Right cardiac atrium (tissue), 5 donors: ENCODE measurements around the gene UGT1A8. TPM values are rescaled to one million over a fixed set of nuclear protein-coding genes. Genes with fewer than 3 reads are reported as not detected.

Source experiments
- ATAC-seq, 2 donors: fragments of 200-7000 bp; cut with Tn5 transposase; one replicate each; pipeline versions ENCODE4 v1.8.0 to v1.9.1; 2020; ENCODE audit warnings: moderate library complexity in 2 of 2, mild to moderate bottlenecking in 1 of 2
- DNase-seq, 3 donors: peaks; one replicate each; pipeline ENCODE4 v3.0.0-alpha.2; 2020
- H3K27ac ChIP-seq: one replicate; pipeline ENCODE4 v1.5.1; 2013; ENCODE audit warnings: mild to moderate bottlenecking, low read length, control low read depth, moderate library complexity
- H3K27me3 ChIP-seq: one replicate; pipeline ENCODE4 v1.6.1; 2013; ENCODE audit not compliant: control insufficient read depth, insufficient read depth
- H3K4me1 ChIP-seq: one replicate; pipeline ENCODE4 v1.6.1; 2013; ENCODE audit warnings: low read length; ENCODE audit not compliant: control insufficient read depth, insufficient read depth
- H3K4me3 ChIP-seq: one replicate; pipeline ENCODE4 v1.5.1; 2013; ENCODE audit warnings: low read length, control low read depth
- H3K9me3 ChIP-seq: one replicate; pipeline ENCODE4 v1.6.1; 2013; ENCODE audit warnings: low read length; ENCODE audit not compliant: control insufficient read depth
- WGBS: extraction: QIAGEN DNeasy Blood & Tissue Kit; methylation state at CpG from one replicate; pipeline ENCODE4 v1.1.7; 2013; 5-methylcytosine and 5-hydroxymethylcytosine counted together
- intact Hi-C, 4 donors: fragments of 100-400 bp; cut with DNase I; formaldehyde crosslinking; loops; one replicate each; pipeline versions ENCODE4 v1.11.0 to v1.14.0; 2022 to 2023
- polyA plus RNA-seq: library from polyadenylated mRNA; stranded (reverse); fragments of 200-250 nt; gene quantifications from one replicate; pipeline ENCODE4 v1.2.3, GENCODE V29; 2013
- total RNA-seq, 4 donors: library from RNA; stranded (reverse); fragmentation: NEBNext Ultra II Directional; extraction: Animal tissue kit (Norgen Biotek cat#: 25700); gene quantifications; one replicate each; pipeline ENCODE4 v1.2.1, GENCODE V29; 2021
- donor health status: healthy with polysubstance abuse.
- donor health status: DM: no; HTN: yes; CAD: no.
- donor health status: DM: no; HTN: no; CAD: no.
- donor health status: DM: no; HTN: yes; CAD: no; lungs with severe emphysema.
- donor health status: DM: yes; HTN: yes; CAD: no.

Gene UGT1A8
- total and polyA plus RNA-seq, 5 donors, result not detected

DNA sequence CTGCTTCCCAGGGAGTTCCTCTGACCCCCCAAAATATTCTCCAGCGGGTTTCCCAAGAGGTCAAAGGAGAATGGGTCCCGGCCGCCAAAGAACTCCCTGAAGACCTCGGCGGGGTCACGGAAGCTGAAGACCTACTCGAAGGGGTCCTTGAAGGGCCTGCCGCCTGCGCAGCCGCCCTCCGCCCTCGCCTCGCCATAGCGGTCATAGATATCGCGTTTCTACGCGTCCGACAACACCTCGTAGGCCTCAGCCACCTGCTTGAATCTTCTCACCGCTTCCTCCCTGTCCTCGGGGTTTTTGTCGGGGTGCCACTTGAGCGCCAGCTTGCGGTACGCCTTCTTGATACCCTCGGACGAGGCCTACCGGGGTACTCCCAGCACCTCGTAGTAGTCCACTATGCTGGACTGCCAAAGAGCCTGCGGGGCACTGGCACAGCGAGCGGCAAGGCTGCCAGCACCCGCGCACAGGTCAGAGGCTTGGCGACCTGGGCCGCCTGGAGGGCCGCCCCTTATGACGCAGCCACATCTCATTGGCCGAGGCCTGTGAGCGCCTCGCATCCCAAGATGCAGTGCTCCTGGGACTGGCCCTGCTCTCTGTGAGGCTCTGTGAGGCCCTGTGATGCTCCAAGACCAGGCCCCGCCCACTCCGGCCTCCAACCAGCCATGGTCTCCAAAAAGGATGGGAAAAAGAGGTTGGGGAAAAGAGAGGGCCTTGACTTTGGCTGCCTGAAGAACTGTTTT, 137.6 kb downstream of the UGT1A8 start:
- Histone ChIP-seq H3K27me3 (no peaks in the 10 kb centered on the region), H3K4me3 (no peak overlapping the region), H3K27ac (no peak overlapping the region), H3K4me1 (no peaks in the 10 kb centered on the region), H3K9me3 (peaks cover 2% of the 10 kb centered on the region)
- WGBS, result 90% methylated on average over 42 of the region's 44 CpGs
- intact Hi-C loops, result no loop called here
- DNase-seq (no peak), ATAC-seq (no peak)

DNA sequence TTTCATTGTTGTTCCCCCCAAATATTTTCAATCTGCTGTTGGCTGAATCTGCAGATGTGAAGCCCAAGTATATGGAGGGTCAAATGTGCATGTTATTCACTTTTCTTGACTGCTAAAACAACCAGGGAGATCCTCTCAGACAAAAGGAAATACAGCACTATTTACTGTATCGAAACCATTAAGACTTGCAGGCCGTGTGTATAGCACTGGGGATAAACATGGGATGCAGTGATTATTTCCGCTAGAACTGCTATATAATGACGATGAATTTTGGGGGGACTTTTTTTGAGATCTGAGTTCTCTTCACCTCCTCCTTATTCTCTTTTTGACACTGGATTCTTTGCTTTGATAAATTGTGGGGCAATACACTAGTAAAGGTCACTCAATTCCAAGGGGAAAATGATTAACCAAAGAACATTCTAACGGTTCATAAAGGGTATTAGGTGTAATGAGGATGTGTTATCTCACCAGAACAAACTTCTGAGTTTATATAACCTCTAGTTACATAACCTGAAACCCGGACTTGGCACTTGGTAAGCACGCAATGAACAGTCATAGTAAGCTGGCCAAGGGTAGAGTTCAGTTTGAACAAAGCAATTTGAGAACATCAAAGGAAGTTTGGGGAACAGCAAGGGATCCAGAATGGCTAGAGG, 139.1 kb downstream of the UGT1A8 start:
- 80% methylated on average over 7 of the region's 7 CpGs for WGBS
- intact Hi-C loops, result no loop called here
- ATAC-seq, result no peak
- H3K27ac ChIP-seq, result no peak overlapping the region
- H3K27me3 ChIP-seq, result no peaks in the 10 kb centered on the region
- H3K4me1 ChIP-seq, result no peaks in the 10 kb centered on the region
- H3K9me3 ChIP-seq, result no peaks in the 10 kb centered on the region
- no peak overlapping the region for H3K4me3 ChIP-seq
- DNase-seq, result no peak

DNA sequence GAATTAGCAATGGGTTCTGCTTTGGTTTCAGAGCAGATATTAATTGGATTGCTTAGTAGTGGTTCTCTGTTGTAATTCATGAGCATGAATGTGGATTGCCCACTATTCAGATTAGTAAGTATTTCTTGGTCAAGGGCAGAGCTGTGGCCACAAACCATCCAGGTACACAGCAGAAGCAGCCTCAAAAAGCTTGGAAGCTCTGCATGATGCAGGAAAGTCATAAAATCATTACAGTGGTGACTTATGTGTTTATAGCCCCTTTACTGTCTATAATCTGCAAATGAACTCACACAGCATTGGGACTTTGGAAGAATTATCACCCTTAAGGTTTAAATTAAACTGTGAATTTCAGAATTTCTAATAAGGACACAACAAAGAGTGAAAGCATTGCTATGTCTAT, 140.7 kb downstream of the UGT1A8 start:
- H3K27me3 ChIP-seq, result no peaks in the 10 kb centered on the region
- intact Hi-C loops, result no loop called here
- H3K4me3 ChIP-seq, result no peak overlapping the region
- H3K27ac ChIP-seq, result no peak overlapping the region
- no peaks in the 10 kb centered on the region for H3K4me1 ChIP-seq
- no peaks in the 10 kb centered on the region for H3K9me3 ChIP-seq
- ATAC-seq (no peak), DNase-seq (no peak)

DNA sequence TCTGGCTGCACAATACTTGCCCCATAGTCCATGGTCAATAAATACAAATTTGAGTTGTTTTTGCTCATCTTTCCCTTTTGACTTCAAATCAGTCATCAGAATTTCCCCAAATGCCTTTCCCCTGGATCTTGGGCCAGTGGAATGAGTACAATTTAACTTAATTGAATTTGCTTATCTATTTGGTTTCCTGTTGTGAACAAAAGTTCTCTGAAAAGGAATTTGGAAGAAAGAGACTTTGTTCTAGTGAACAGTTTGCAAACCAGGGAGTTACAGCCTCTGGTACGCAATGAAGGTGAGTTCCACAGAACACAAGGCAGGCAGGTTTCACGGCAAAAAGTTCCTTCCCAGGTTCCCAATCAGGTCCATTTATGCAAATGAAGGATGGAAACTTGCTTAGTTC, 141.4 kb downstream of the UGT1A8 start:
- intact Hi-C loops, result no loop called here
- no peak for ATAC-seq
- WGBS, result 81% methylated on average over 2 of the region's 2 CpGs
- no peak overlapping the region for H3K27ac ChIP-seq
- H3K4me1 ChIP-seq, result no peaks in the 10 kb centered on the region
- DNase-seq, result no peak
- no peaks in the 10 kb centered on the region for H3K27me3 ChIP-seq
- H3K4me3 ChIP-seq, result no peak overlapping the region
- no peaks in the 10 kb centered on the region for H3K9me3 ChIP-seq

DNA sequence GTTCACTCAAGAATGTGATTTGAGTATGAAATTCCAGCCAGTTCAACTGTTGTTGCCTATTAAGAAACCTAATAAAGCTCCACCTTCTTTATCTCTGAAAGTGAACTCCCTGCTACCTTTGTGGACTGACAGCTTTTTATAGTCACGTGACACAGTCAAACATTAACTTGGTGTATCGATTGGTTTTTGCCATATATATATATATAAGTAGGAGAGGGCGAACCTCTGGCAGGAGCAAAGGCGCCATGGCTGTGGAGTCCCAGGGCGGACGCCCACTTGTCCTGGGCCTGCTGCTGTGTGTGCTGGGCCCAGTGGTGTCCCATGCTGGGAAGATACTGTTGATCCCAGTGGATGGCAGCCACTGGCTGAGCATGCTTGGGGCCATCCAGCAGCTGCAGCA, 142.6 kb downstream of the UGT1A8 start, which contains the start of gene UGT1A1:
Gene UGT1A1, plus strand, starts transcription at position 228 of the 400 bp plus-strand sequence. Its CDS starts 18 bp downstream, at position 246.
- H3K27me3 ChIP-seq, result no peaks in the 10 kb centered on the region
- DNase-seq (no peak), ATAC-seq (no peak)
- no peak within 1 kb of the TSS for H3K27ac ChIP-seq
- H3K4me3 ChIP-seq, result no peak within 1 kb of the TSS
- no peaks in the 10 kb centered on the region for H3K4me1 ChIP-seq
- intact Hi-C loops, result no loop called here
- 90% methylated on average over 6 of the region's 6 CpGs for WGBS
- H3K9me3 ChIP-seq, result no peaks in the 10 kb centered on the region

DNA sequence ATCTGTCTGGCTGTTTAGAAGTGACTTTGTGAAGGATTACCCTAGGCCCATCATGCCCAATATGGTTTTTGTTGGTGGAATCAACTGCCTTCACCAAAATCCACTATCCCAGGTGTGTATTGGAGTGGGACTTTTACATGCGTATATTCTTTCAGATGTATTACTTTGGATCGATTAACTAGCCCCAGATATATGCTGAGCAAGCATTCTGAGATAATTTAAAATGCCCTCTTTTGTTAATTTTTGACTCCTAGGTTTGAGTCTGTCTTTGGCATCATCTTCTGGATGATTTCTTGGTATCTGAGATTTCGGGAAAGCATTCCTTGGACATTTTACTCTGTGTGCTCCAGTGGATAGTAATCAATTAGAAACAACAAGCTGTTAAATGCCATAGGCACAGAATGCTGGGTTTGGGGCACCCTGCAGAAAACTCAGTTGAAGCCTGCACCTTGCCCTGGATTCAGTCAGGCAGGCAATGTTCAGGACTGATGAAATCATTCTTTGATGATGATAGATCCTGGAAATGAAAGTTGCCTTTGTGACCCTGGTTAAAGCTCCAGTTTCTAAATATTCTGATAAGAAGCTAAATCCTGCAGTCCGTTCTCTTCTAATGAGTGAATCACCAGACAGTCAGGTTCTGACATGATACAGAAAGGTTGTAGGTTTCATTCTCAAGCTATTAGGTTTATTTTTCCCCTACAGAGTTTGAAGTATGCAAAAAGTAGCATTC, 143.8 kb downstream of the UGT1A8 start:
- intact Hi-C loops, result no loop called here
- ATAC-seq (no peak), DNase-seq (no peak)
- no peaks in the 10 kb centered on the region for H3K4me1 ChIP-seq
- H3K9me3 ChIP-seq, result no peaks in the 10 kb centered on the region
- no peak overlapping the region for H3K4me3 ChIP-seq
- H3K27me3 ChIP-seq, result no peaks in the 10 kb centered on the region
- no peak overlapping the region for H3K27ac ChIP-seq
- 68% methylated on average over 4 of the region's 4 CpGs for WGBS

DNA sequence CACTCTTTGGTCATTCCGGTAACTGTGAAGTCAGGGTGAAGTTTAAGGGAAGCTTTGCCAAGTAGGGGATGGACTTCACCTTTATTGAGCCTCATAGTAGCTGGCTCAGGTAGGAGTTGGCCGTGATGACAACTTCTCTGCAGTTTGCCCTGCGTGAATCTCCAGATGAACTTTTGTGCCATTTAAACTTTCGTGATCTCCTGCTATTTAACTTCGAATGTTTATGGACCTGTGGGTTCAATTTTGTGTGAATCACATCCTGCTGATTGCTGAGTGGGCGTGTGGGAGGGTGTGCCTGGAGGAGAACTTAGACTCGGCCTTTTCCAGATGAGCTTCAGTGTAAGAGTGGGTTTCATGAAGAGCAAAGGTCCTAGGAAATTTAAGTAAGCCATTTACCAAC, 146.8 kb downstream of the UGT1A8 start:
- 63% methylated on average over 7 of the region's 7 CpGs for WGBS
- no peak for DNase-seq
- Histone ChIP-seq H3K4me3 (no peak overlapping the region), H3K27ac (no peak overlapping the region), H3K9me3 (no peaks in the 10 kb centered on the region), H3K27me3 (no peaks in the 10 kb centered on the region), H3K4me1 (no peaks in the 10 kb centered on the region)
- intact Hi-C loops, result no loop called here
- ATAC-seq, result no peak

DNA sequence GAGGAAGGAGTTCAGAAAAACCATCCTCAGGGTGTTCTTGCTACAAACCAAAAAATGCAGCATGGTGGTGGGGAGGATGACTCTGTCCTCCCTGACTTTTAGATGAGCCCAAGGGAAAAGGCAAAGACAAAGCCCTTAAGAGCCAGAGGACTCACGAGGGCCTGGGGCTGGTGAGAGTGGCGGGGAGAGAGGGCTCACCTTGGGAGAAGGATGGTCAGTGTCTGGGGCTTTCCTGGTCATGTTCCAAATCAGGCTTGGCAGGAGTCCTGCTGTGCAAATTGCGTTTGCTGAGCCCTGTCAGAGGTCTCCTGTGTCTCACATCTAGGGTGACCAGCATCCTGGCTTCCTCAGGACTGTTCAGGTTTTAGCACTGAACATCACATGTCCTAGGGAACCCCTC, 147.3 kb downstream of the UGT1A8 start:
- 56% methylated on average over 3 of the region's 3 CpGs for WGBS
- Histone ChIP-seq H3K27me3 (no peaks in the 10 kb centered on the region), H3K27ac (no peak overlapping the region), H3K4me3 (no peak overlapping the region), H3K9me3 (no peaks in the 10 kb centered on the region), H3K4me1 (no peaks in the 10 kb centered on the region)
- ATAC-seq (no peak), DNase-seq (no peak)
- intact Hi-C loops, result no loop called here

DNA sequence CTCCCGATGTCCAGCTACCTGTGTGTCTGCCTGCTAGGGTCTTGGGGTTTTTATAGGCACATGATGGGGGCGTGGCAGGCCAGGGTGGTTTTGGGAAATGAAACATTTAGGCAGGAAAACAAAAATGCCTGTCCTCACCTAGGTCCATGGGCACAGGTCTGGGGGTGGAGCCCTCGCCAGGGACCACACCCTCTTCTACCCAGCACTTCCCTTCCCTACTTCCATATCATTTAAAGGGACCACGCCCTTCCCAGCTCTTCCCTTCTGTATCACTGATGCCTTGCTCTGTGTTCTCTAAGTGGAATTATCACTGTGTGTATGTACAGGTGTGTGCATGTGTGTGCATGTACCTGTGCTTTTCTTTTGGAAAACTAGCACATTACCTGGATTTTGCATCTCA, 149.0 kb downstream of the UGT1A8 start:
- H3K9me3 ChIP-seq, result no peaks in the 10 kb centered on the region
- H3K27ac ChIP-seq, result no peak overlapping the region
- H3K4me3 ChIP-seq, result no peak overlapping the region
- intact Hi-C loops, result no loop called here
- WGBS, result 74% methylated on average over 4 of the region's 4 CpGs
- no peaks in the 10 kb centered on the region for H3K27me3 ChIP-seq
- DNase-seq, result no peak
- no peaks in the 10 kb centered on the region for H3K4me1 ChIP-seq
- ATAC-seq, result no peak

DNA sequence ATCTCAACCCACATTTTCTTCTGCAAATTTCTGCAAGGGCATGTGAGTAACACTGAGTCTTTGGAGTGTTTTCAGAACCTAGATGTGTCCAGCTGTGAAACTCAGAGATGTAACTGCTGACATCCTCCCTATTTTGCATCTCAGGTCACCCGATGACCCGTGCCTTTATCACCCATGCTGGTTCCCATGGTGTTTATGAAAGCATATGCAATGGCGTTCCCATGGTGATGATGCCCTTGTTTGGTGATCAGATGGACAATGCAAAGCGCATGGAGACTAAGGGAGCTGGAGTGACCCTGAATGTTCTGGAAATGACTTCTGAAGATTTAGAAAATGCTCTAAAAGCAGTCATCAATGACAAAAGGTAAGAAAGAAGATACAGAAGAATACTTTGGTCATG, 150.6 kb downstream of the UGT1A8 start:
- Histone ChIP-seq H3K9me3 (no peaks in the 10 kb centered on the region), H3K27me3 (no peaks in the 10 kb centered on the region), H3K4me3 (no peak overlapping the region), H3K4me1 (no peaks in the 10 kb centered on the region), H3K27ac (no peak overlapping the region)
- intact Hi-C loops, result no loop called here
- no peak for ATAC-seq
- DNase-seq, result no peak
- 72% methylated on average over 4 of the region's 4 CpGs for WGBS

DNA sequence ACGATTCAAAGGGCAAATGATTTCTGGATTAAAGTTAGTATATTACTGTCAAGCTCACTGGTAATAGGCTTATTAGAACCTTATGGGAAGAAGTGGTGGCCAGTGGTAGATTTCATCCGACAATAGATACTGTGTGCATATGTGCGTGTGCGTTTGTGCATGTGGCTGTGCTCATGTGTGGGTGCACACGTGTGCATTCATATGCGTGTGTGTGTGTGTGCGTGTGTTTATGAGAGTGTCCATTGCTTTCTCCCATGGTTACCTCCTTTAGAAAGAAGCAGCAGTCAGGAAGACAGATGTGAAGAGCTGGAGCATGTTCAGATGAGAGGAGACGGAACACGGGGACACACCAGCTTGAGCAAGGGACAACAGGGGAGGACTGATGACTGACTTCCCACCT, 151.8 kb downstream of the UGT1A8 start:
- DNase-seq (no peak), ATAC-seq (no peak)
- H3K9me3 ChIP-seq, result no peaks in the 10 kb centered on the region
- WGBS, result 93% methylated on average over 9 of the region's 9 CpGs
- no peak overlapping the region for H3K4me3 ChIP-seq
- intact Hi-C loops, result no loop called here
- H3K27me3 ChIP-seq, result no peaks in the 10 kb centered on the region
- H3K4me1 ChIP-seq, result no peaks in the 10 kb centered on the region
- H3K27ac ChIP-seq, result no peak overlapping the region
